DMS53 treated with DMSO at 0.1 percent for 48 hours (cell line): ENCODE measurements around the gene PFKL.
"Not testable (repeated sequence)": the region's sequence is repeated elsewhere in the genome, so short reads cannot be mapped to it uniquely, and the experiment has no call there.

ENCODE experiments used
- DNase-seq: peaks from one replicate; lab custom pipeline; 2025; ENCODE audit not compliant: unreplicated experiment; lab: John Stamatoyannopoulos, UW

PFKL gene

DNA sequence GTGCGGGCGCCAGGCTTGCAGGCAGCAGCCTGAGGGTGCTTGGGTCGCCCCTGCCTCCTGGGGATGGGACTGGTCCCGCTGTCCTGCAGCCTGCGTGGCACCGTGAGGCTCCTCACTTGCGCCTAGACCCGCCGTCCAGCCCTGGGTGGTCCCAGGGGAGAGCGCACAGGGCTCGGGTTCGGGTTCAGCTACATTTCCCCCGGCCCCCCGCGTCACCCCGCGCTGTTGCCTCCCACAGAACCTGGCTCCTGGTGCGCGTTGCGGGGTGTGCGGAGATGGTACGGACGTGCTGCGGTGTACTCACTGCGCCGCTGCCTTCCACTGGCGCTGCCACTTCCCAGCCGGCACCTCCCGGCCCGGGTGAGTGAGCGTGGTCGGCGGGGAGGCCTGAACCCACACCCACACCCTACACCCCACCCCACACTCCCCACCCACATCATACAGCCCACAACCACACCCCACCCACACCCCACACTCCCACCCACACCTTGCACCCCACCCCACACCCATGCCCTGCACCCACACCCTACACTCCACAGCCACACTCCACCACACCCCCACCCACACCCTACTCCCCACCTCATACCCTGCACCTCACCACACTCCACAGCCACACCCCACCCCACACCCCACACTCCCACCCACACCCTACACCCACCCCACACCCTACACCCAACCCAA lies 6.2 kb upstream of the PFKL start:
- no peak for DNase-seq

DNA sequence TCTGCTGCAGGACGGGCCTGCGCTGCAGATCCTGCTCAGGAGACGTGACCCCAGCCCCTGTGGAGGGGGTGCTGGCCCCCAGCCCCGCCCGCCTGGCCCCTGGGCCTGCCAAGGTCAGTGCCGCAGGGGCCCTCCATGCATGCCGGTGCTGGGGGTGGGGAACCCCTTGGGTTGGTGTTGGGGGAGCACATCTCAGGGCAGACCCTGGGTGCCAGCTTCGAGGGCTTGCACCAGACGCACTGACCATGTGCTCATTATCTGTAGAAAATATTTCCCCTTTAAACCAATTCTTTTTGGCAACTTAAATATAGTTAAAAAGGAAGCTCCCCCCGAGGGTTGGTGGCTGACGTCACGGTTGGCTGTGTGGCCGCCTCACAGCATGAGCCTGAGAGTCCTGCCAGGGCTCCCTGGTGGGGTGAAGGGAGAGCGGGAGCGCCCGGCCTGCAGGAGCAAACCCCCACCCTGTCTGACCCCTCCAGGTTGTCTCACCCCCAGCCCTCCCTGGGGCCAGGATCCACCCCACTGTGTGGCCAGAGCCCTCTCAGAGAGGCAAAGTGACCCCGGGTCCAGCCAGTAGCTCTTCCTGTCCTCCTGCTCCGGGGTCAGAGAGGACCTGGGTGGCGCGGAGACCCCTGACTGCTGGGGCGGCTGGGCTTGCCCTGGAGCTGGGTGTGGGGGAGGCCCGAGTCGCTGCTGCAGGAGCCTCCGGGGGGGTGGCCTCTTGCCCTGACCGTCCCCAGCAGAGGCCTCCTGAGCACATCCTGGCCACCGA lies 5.3 kb upstream of the PFKL start:
- no peak for DNase-seq

GRCh38 chr21:44295163-44295573 lies 4.7 kb upstream of the PFKL start:
- DNase-seq: no peak

GRCh38 chr21:44295646-44296045 lies 4.2 kb upstream of the PFKL start:
- DNase-seq: no peak

GRCh38 chr21:44296103-44296519 lies 3.7 kb upstream of the PFKL start:
- no peak for DNase-seq

- DNase-seq: no peak
Observed at GRCh38 chr21:44296916-44297315, 2.9 kb upstream of the PFKL start.

DNA sequence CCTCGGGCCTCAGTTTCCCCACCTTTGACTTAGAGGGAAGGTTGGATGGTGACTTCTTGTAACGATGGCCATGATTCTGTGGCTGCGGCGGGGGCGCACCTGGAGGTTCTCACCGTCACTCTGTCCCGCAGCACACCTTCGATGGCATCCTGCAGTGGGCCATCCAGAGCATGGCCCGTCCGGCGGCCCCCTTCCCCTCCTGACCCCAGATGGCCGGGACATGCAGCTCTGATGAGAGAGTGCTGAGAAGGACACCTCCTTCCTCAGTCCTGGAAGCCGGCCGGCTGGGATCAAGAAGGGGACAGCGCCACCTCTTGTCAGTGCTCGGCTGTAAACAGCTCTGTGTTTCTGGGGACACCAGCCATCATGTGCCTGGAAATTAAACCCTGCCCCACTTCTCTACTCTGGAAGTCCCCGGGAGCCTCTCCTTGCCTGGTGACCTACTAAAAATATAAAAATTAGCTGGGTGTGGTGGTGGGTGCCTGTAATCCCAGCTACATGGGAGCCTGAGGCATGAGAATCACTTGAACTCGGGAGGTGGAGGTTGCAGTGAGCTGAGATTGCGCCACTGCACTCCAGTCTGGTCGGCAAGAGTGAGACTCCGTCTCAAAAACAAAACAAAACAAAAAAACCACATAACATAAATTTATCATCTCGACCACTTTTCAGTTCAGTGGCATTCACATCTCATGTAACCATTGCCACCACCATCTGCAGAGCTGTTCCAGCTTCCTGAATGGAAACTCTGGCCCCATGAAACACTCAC lies 2.1 kb upstream of the PFKL start:
- peak; percentile 66 for DNase-seq

DNA sequence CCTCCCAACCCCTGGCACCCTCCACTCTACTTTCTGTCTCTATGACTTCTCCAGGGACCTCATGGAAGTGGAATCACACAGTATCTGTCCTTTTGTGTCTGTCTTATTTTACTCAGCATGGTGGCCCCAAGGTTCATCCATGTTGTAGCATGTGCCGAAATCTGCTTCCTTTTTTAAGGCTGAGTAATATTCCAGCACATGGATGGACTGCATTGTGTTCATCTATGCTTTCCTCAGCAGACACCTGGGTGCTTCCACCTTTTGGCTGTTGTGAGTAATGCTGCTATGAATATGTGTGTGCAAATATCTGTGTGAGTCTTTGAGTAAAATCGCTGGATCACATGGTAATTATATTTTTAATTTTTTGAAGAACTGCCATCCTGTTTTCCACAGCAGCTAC lies 1.6 kb upstream of the PFKL start:
- DNase-seq: no peak

GRCh38 chr21:44299085-44299457 lies 782 bp upstream of the PFKL start:
- DNase-seq: no peak

DNA sequence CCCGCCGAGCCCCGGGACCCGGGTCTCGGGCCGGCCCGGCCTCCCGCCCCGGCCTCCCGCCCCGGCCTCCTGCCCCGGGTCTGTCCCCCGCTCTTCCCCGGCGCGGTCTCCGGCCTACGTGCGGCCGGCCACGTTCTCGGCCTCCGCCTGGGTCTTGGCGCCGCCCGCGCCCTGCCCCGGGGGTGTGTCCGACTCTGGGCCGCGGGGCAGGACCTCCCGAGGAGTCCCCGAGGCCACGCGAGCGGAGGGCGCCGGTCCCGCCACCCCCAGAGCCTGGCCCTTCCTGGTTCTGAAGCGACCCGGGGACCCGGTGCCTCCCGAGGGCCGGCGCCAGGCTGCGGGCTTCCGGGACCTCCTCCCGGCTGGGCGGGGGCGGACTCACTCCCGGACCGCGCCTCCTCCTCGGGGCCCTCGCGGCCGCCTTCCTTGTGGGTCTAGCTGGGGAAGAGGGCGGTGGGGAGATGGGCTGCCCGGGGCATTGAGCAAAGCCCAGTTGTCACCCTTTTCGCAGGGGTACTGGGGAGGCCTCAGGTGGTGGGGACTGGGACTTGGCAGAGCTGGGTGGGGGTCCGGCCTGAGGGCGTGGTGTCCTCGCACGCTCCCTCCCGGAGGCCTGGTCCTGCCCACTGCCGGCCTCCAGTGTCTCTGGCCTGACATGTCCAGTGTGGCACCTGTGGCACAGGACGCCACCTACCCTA lies 558 bp downstream of the PFKL start:
- peak; percentile 22 for DNase-seq

DNA sequence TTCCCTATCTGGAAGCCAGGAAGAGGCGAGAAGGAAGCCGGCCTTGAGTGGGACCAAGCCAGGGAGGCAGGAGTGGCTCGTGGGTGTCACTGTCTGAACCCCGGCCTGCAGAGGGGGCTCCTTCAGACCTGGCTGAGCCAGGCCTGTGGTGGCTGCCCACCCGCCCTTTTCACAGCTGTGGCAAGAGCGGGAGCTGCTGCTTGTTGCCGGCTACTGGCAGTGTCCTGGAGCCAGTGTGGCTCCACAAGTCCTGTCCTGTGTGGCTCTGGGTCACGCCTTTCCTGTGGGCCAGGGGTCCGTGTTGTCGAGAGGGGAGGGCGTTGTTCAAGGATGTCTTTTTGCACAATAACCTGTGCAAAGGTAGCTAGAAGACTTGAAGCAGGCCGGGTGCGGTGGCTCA lies 1.3 kb downstream of the PFKL start:
- no peak for DNase-seq

DNA sequence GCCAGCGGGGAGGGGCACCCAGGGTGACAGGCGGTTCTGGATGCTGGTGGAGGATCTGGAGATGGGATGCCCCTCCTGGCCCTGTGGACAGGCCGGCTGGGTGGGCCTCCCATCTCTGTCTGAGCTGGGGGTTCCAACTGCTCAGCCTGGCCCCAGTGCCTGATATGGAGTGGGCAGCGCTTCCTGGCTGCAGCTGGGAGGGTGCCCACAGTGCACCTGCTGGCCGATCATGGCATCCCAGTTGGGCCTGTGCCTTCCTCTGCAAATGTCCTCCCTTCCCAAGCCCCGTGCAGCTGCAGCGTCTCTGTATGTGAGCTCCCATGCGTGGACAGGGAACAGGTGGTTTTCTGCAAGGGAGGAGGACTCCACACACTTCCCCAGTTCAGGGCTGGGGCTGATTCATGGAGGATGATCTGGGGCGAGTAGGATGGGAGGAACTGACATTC lies 2.1 kb downstream of the PFKL start:
- no peak for DNase-seq

DNA sequence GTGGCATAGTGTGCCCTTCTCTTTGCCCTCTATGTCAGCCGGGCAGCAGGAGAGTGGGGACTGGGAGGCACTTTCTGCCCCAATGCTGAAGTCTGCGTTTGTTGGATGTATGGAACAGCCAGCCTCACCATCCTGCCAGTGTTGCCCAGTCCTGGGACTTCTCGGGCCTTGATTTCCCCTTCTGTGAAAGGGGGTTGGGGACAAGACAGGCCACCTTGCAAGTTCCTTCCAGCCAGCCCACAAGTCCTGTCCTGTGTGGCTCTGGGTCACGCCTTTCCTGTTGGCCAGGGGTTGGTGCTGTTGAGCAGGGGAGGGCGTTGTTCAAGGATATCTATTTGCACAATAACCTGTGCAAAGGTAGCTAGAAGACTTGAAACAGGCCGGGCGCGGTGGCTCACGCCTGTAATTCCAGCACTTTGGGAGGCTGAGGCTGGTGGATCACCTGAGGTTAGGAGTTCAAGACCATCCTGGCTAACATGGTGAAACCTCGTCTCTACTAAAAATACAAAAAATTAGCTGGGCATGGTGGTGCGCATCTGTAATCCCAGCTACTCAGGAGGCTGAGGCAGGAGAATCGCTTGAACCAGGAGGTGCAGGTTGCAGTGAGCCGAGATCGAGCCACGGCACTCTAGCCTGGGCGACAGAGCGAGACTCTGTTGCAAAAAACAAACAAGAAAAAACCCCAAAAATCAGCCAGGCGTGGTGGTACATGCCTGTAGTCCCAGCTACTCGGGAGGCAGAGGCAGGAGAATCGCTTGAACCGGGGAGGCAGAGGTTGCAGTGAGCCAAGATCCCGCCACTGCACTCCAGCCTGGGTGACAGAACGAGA lies 2.9 kb downstream of the PFKL start:
- not testable (repeated sequence) for DNase-seq

DNA sequence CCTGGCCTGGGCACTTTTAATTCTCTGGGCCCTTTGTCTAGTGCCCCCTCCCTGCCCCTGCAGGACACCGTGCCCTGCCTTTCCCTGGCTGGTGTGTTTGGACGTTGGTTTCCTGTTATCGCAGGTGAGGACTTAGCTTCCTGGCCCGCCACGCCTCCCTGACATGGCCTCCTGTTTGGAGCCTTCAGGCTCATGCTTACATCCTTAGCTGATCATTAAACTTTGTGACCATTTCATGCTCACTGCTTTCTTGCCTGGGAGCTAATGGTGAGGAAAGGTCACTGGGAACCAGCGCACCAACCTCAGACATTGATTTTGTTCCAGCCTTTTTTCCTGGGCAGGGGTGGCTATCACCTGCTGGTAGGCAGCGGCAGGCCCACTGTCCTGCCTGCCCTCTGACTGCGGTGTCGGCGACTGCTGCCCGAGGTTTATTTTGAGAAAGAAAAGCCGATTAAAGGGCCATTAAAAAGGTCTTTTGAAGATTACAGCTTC lies 3.7 kb downstream of the PFKL start:
- no peak for DNase-seq

GRCh38 chr21:44304011-44304616 lies 4.3 kb downstream of the PFKL start:
- no peak for DNase-seq

- peak; percentile 5 for DNase-seq
Observed at GRCh38 chr21:44304877-44305293, 5.0 kb downstream of the PFKL start.

GRCh38 chr21:44305691-44306090 lies 5.8 kb downstream of the PFKL start:
- DNase-seq: no peak

GRCh38 chr21:44306936-44307704 lies 7.3 kb downstream of the PFKL start:
- DNase-seq: no peak
